Measurements from ENCODE around the gene CYGB.
"Not testable (repeated sequence)": the region's sequence is repeated elsewhere in the genome, so short reads cannot be mapped to it uniquely, and the experiment has no call there.

The CYGB gene

DNA sequence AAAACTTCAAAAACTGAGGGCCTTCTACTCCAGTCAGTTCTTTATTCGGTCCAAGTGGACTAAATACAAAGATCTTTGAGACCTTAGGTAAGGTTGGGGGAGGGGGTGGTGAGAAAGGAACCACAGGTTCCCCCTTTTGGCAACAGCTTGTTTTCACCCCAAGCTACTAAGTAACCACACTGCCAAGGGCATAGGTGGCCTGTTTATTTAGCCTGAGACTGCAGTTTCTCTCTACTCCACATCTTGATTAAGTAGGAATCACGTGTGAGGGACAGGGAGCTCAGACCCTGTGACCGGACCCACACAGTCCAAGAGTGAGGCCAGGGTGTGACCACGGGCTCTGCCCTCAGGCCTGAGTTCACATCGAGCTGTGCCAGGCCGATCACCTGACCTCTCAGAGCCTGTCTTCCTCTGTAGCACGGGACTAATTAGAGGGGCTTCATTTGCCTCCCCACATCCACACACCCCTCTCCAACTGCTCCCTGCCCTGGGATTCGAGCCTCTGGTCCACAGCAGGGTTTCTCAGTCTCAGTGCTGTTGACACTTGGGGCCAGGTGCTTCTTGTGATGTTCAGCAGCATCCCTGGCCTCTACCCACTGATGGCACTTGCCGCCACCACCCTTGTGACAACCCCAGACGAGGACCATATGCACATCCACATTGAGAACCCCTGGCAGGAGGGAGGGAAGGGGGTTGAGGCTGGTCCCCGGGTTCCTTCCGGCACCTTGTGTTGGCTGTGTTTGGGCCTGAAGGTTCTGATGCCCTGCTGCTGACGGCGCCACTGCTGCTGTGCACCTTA, 30.3 kb upstream of the CYGB start:
- in situ Hi-C loops (cut with MboI; ENCODE audit: low sequenced_read_pairs): no loop called here

GRCh38 chr17:76566988-76567431, 29.5 kb upstream of the CYGB start:
- in situ Hi-C loops (cut with MboI; ENCODE audit: low sequenced_read_pairs): no loop called here

- in situ Hi-C loops (cut with MboI; ENCODE audit: low sequenced_read_pairs): no loop called here
Measured at GRCh38 chr17:76566613-76566943, 29.1 kb upstream of the CYGB start.

GRCh38 chr17:76565728-76566612, 28.5 kb upstream of the CYGB start:
- in situ Hi-C loops (cut with MboI; ENCODE audit: low sequenced_read_pairs): no loop called here

GRCh38 chr17:76564991-76565727, 27.6 kb upstream of the CYGB start:
- in situ Hi-C loops (cut with MboI; ENCODE audit: low sequenced_read_pairs): not testable (repeated sequence)

GRCh38 chr17:76563359-76563758, 25.9 kb upstream of the CYGB start:
- in situ Hi-C loops (cut with MboI; ENCODE audit: low sequenced_read_pairs): not testable (repeated sequence)

GRCh38 chr17:76562734-76563148, 25.2 kb upstream of the CYGB start:
- in situ Hi-C loops (cut with MboI; ENCODE audit: low sequenced_read_pairs): no loop called here

GRCh38 chr17:76561799-76562268, 24.3 kb upstream of the CYGB start:
- in situ Hi-C loops (cut with MboI; ENCODE audit: low sequenced_read_pairs): no loop called here

- in situ Hi-C loops (cut with MboI; ENCODE audit: low sequenced_read_pairs): no loop called here
Measured at GRCh38 chr17:76561332-76561731, 23.8 kb upstream of the CYGB start.

GRCh38 chr17:76560877-76561221, 23.3 kb upstream of the CYGB start:
- in situ Hi-C loops (cut with MboI; ENCODE audit: low sequenced_read_pairs): no loop called here

GRCh38 chr17:76560036-76560876, 22.7 kb upstream of the CYGB start:
- in situ Hi-C loops (cut with MboI; ENCODE audit: low sequenced_read_pairs): no loop called here

DNA sequence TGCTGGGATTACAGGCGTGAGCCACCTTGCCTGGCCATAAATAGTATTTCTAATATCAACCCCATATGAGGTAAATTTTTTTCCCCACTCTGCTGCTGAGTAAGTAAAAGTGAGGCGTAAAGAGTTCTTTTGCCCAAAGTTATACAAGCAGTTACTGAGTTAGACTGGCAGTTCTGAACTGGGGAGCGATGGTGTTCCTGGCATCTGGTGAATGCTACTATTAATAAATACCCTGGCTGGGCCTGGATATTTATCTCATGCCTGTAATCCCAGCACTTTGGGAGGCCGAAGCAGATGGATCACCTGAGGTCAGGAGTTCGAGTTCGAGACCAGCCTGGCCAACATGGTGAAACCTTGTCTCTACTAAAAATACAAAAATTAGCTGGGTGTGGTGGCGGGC, 22.0 kb upstream of the CYGB start:
- in situ Hi-C loops (cut with MboI; ENCODE audit: low sequenced_read_pairs): not testable (repeated sequence)

DNA sequence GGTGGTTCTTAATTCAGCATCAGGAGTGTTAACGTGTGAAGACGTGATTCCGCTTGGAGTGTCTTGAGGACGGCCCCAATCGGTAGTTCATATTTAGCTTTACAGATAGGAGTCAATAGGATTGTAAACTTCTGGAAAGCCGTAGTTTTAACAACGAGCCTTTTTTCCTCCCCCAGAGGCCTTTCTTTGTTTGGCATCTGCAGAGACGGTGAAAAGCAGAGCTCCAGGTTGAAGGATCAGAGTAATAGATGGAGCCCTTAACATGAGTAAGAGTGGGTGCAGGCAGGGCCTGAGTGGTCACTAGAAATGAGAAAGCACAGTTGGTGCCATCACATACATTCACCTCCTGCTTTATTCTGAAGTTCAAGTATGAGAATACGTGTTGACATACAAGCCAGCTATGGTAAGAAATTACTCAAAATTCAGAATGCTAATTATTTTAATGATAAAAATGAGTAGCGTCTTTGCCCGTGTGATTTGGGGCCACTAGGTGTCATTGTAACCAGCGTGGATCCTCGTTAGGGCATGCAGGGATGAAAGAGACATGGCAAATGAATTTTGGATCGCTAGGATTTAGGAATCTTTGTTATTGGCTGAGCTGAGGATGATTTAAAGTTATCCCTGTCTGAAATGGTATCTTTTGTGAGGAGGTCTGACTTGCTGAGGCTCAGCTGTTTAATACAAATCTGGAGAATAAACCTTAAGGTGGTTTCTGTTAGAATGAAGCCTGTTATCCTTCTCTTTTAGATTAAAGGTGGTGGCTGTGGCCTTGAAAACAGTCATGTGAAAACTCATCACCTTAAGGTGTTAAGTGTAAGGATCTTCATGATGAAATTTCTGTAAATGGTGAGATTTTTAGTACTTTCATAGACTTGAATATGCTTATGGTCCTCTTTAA, 20.9 kb upstream of the CYGB start:
- in situ Hi-C loops (cut with MboI; ENCODE audit: low sequenced_read_pairs): no loop called here

DNA sequence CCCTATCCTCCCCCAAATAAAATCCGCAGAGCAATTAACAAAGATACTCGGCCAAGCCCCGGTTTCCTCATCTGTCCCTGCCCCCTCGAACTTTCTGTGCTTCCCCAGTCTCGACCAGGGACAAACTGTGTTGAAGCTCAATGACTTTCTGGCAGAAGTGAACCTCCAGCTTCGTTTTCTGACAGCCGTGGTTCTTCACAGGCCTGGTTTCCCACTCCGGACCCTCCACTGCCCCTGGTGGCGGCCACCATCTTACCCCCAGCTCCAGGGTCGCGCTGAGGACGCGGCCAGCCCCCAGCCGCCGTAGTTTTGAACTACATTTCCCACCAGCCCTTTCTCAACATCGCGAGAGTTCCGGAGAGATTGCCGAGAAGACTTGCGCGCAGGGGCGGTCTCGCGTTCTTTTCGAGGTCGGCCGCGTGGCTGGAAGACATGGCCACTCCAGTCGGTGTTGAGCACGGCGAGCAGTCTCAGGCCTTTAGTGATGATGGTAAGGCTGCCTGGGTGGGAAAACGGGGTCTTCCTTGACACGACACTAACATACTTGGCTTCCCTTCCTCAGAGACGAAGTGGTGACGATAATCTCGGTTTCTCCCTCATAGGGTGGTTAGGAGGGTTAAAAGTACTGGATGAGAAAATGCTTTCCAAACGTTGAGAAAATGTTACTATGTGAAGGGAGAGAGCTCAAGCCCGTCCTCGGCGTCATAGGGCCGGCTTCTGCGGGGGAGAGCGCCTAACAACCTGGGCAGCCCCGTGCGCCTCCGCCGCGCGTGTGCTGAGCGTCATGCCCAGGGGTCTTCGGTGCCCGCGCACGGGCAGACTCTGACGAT, 20.1 kb upstream of the CYGB start:
- in situ Hi-C loops (cut with MboI; ENCODE audit: low sequenced_read_pairs): no loop called here

GRCh38 chr17:76556765-76557367, 19.4 kb upstream of the CYGB start:
- in situ Hi-C loops (cut with MboI; ENCODE audit: low sequenced_read_pairs): no loop called here

DNA sequence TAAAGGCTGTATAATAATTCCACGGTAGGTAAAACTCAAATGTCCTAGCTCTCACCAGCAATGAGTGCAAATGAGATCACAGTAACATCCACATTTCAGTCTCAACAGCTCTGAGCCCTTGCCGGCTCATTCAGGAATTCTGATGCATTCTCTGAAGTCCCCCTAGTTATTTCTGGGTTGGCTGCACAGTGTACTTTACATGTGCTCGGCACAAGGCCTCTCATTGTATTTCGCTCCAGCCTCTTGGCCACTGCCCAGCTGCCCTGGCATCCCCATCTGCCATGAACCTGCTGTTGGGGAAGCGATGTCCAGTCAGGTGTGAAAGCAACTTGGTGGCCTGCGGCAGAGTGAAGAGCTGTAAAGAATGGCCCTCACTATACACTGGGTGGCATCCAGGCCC, 16.6 kb upstream of the CYGB start:
- in situ Hi-C loops (cut with MboI; ENCODE audit: low sequenced_read_pairs): no loop called here

DNA sequence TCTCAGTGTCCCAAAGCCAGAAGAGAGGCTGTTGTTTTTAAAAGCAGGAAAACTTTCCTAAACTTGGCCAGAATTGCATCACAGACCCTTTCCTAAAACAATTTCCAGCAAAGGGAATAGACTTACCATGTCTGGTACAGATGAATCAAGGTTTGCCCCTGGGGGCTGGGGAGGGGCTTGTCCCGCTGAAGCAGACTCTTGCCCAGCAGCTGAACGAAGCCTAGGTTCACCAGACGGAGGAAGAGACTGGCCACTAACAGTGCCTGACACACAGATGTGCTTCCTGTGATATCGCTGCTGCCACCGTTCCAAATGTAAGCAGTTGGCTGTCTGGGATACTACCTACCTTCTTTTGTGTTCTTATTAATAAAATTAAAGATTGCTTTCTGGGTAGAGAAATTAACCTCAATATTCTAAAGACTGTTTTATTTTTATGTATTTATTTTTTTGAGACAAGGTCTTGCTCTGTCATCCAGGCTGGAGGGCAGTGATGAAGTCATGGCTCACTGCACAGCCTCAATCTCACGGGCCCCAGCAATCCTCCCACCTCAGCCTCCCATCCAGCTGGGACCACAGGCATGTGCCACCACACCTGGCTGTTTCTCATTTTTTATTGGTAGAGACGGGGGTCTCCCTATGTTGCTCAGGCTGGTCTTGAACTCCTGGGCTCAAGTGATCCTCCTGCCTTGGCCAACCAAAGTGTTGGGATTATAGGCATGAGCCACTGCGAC, 15.8 kb upstream of the CYGB start:
- in situ Hi-C loops (cut with MboI; ENCODE audit: low sequenced_read_pairs): no loop called here

DNA sequence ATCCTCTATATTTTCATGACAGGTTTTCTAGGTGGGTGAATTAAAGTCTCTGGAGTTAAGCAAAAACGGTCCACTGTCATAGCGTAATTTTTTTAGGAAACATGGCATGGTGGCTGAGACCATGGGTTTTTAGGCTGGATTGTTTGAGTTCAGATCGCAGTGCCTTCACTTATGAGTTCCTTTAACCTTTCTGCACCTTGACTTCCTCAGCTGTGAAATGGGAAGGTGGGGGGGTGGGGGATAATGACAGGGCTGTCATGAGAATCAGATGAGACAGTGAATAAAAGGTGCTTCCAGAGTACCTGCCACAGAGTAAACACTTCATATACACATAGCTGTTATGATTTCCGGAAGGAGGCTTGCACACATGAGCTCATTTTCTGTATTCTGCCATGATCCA, 14.2 kb upstream of the CYGB start:
- in situ Hi-C loops (cut with MboI; ENCODE audit: low sequenced_read_pairs): no loop called here

All from hTERT RPE-1 (cell line).